Endothelial cell of coronary artery (primary cell): ENCODE results near the gene MPZL1. TPM values are rescaled to one million over a fixed set of nuclear protein-coding genes. Genes with fewer than 3 reads are reported as not detected.

Source experiments
- total RNA-seq: library from RNA; depleted of rRNA; stranded (reverse); fragments of >200 nt; gene quantifications from 2 replicates; pipeline ENCODE4 v1.2.3, GENCODE V29; 2014

The MPZL1 gene
- 82.5 and 113 TPM in 2 replicates for total RNA-seq

GRCh38 chr1:167721617-167722151 lies at the start of gene MPZL1:
TSS of gene MPZL1 (plus strand) at chr1:167721982. CDS start at chr1:167722152, 170 bp downstream.

Other genes with a start within 250 kb of the MPZL1 start
- gene CD247, start 203.5 kb upstream of the MPZL1 start, total RNA-seq = 0.09 TPM in 2 replicates
- gene CREG1, start 168.2 kb upstream of the MPZL1 start, total RNA-seq = 6.9 and 15.2 TPM in 2 replicates
- gene RCSD1, start 91.8 kb upstream of the MPZL1 start, total RNA-seq = under 0.01 and 0.28 TPM in 2 replicates
- gene ADCY10, start 192.2 kb downstream of the MPZL1 start, total RNA-seq = under 0.01 TPM in 1 of 2 replicates, not detected in the other
- 45.6 and 56.6 TPM in 2 replicates for gene DCAF6, start 214.7 kb downstream of the MPZL1 start, total RNA-seq
- 18.0 and 23.5 TPM in 2 replicates for gene MPC2, start 215.1 kb downstream of the MPZL1 start, total RNA-seq